ENCODE data around the gene MRPL9. TPM values are rescaled to one million over a fixed set of nuclear protein-coding genes. Genes with fewer than 3 reads are reported as not detected.

The MRPL9 gene
- 136 and 166 TPM in 2 replicates for total RNA-seq

- peak within 1 kb of the TSS; percentile 75 for H3K4me3 ChIP-seq (ENCODE audit: low read depth, low read length)
- no peak for TF ChIP-seq CTCF (conservative IDR thresholded peaks at IDR 0.05; ENCODE audit: low read depth, low read length)
- no peak for DNase-seq (ENCODE audit: low read depth)
Measured at GRCh38 chr1:151762941-151763921, at the start of gene MRPL9. Gene MRPL9, minus strand, starts transcription at chr1:151763496. Its CDS starts 17 bp downstream, at chr1:151763479.

GRCh38 chr1:151811181-151811580 lies 47.9 kb upstream of the MRPL9 start:
- no peak for DNase-seq (ENCODE audit: low read depth)
- TF ChIP-seq CTCF (conservative IDR thresholded peaks at IDR 0.05; ENCODE audit: low read depth, low read length), result no peak
- no peak overlapping the region for H3K4me3 ChIP-seq (ENCODE audit: low read depth, low read length)

- TF ChIP-seq CTCF (conservative IDR thresholded peaks at IDR 0.05; ENCODE audit: low read depth, low read length), result no peak
- no peak overlapping the region for H3K4me3 ChIP-seq (ENCODE audit: low read depth, low read length)
- no peak for DNase-seq (ENCODE audit: low read depth)
Measured at GRCh38 chr1:151809985-151810556, 46.8 kb upstream of the MRPL9 start.

GRCh38 chr1:151809290-151809984 lies 46.1 kb upstream of the MRPL9 start:
- no peak for DNase-seq (ENCODE audit: low read depth)
- no peak overlapping the region for H3K4me3 ChIP-seq (ENCODE audit: low read depth, low read length)
- no peak for TF ChIP-seq CTCF (conservative IDR thresholded peaks at IDR 0.05; ENCODE audit: low read depth, low read length)

- no peak for TF ChIP-seq CTCF (conservative IDR thresholded peaks at IDR 0.05; ENCODE audit: low read depth, low read length)
- no peak for DNase-seq (ENCODE audit: low read depth)
- no peak overlapping the region for H3K4me3 ChIP-seq (ENCODE audit: low read depth, low read length)
Measured at GRCh38 chr1:151807766-151808165, 44.5 kb upstream of the MRPL9 start.

- no peak for DNase-seq (ENCODE audit: low read depth)
- no peak for TF ChIP-seq CTCF (conservative IDR thresholded peaks at IDR 0.05; ENCODE audit: low read depth, low read length)
Measured at GRCh38 chr1:151807131-151807530, 43.8 kb upstream of the MRPL9 start.

More at GRCh38 chr1:151807131-151807530, 43.8 kb upstream of the MRPL9 start:
- no peak overlapping the region for H3K4me3 ChIP-seq (ENCODE audit: low read depth, low read length)

Measured in epithelial cell of proximal tubule (primary cell).